GM21447 (cell line): Measurements from ENCODE around the gene RBFA.
"Not testable (repeated sequence)": the region's sequence is repeated elsewhere in the genome, so short reads cannot be mapped to it uniquely, and the experiment has no call there.

Source experiments
- ATAC-seq: cut with Tn5 transposase; IDR thresholded peaks from one replicate; pipeline ENCODE4 v1.9.1; 2021; ENCODE audit not compliant: unreplicated experiment

RBFA gene

GRCh38 chr18:80034068-80034851, at the start of gene RBFA:
Gene RBFA (plus strand): TSS chr18:80034434. CDS start chr18:80034496, 62 bp downstream.
- ATAC-seq = peak; percentile 66

GRCh38 chr18:79985172-79985571, 49.1 kb upstream of the RBFA start:
- no peak for ATAC-seq

GRCh38 chr18:79986726-79987125, 47.5 kb upstream of the RBFA start:
- no peak for ATAC-seq

- ATAC-seq = no peak
Measured at GRCh38 chr18:79987566-79987965, 46.7 kb upstream of the RBFA start.

- ATAC-seq = peak; percentile 64
Measured at GRCh38 chr18:79988071-79988450, 46.2 kb upstream of the RBFA start.

GRCh38 chr18:79988451-79989194, 45.6 kb upstream of the RBFA start, which contains the start of gene TXNL4A:
Gene TXNL4A (minus strand): TSS chr18:79988563. CDS start chr18:79988392, 171 bp downstream.
- peak; percentile 93 for ATAC-seq

GRCh38 chr18:79989195-79989497, 45.1 kb upstream of the RBFA start:
- ATAC-seq = no peak

- no peak for ATAC-seq
Measured at GRCh38 chr18:79991494-79991893, 42.7 kb upstream of the RBFA start.

- not testable (repeated sequence) for ATAC-seq
Measured at GRCh38 chr18:79999701-80000100, 34.5 kb upstream of the RBFA start.

GRCh38 chr18:80000877-80001276, 33.4 kb upstream of the RBFA start:
- no peak for ATAC-seq

GRCh38 chr18:80002468-80002867, 31.8 kb upstream of the RBFA start:
- no peak for ATAC-seq

GRCh38 chr18:80004600-80005342, 29.5 kb upstream of the RBFA start:
- no peak for ATAC-seq

GRCh38 chr18:80006724-80007123, 27.5 kb upstream of the RBFA start:
- no peak for ATAC-seq

- no peak for ATAC-seq
Measured at GRCh38 chr18:80009661-80010550, 24.3 kb upstream of the RBFA start.

- ATAC-seq = no peak
Measured at GRCh38 chr18:80010551-80010906, 23.7 kb upstream of the RBFA start.

GRCh38 chr18:80011496-80012137, 22.6 kb upstream of the RBFA start:
- ATAC-seq = not testable (repeated sequence)

- ATAC-seq = no peak
Measured at GRCh38 chr18:80012714-80013113, 21.5 kb upstream of the RBFA start.

GRCh38 chr18:80022613-80023012, 11.6 kb upstream of the RBFA start:
- ATAC-seq = no peak

- no peak for ATAC-seq
Measured at GRCh38 chr18:80023173-80023572, 11.1 kb upstream of the RBFA start.

GRCh38 chr18:80026363-80026762, 7.9 kb upstream of the RBFA start:
- no peak for ATAC-seq
